GM19395 (cell line): ENCODE measurements around the gene ADGB.
"Not testable (repeated sequence)": the region's sequence is repeated elsewhere in the genome, so short reads cannot be mapped to it uniquely, and the experiment has no call there.

Experiments used
- ATAC-seq: cut with Tn5 transposase; IDR thresholded peaks from one replicate; pipeline ENCODE4 v1.9.1; 2021; ENCODE audit warnings: mild to moderate bottlenecking, moderate library complexity; ENCODE audit not compliant: unreplicated experiment

Gene ADGB

GRCh38 chr6:146598772-146599405 lies at the start of gene ADGB:
TSS of gene ADGB (plus strand) at chr6:146598972. CDS start at chr6:146599041, 69 bp downstream.
- ATAC-seq = no peak

- ATAC-seq = no peak
Measured at GRCh38 chr6:146550911-146551310, 47.9 kb upstream of the ADGB start.

- no peak for ATAC-seq
Measured at GRCh38 chr6:146551545-146551944, 47.2 kb upstream of the ADGB start.

- ATAC-seq = no peak
Measured at GRCh38 chr6:146553377-146554135, 45.2 kb upstream of the ADGB start.

- ATAC-seq = no peak
Measured at GRCh38 chr6:146560607-146561006, 38.2 kb upstream of the ADGB start.

- not testable (repeated sequence) for ATAC-seq
Measured at GRCh38 chr6:146566661-146567060, 32.1 kb upstream of the ADGB start.

- not testable (repeated sequence) for ATAC-seq
Measured at GRCh38 chr6:146568619-146569018, 30.2 kb upstream of the ADGB start.

GRCh38 chr6:146574211-146574610 lies 24.6 kb upstream of the ADGB start:
- ATAC-seq = no peak

- no peak for ATAC-seq
Measured at GRCh38 chr6:146578054-146578453, 20.7 kb upstream of the ADGB start.

GRCh38 chr6:146581968-146582367 lies 16.8 kb upstream of the ADGB start:
- no peak for ATAC-seq

- no peak for ATAC-seq
Measured at GRCh38 chr6:146582857-146583256, 15.9 kb upstream of the ADGB start.

- no peak for ATAC-seq
Measured at GRCh38 chr6:146583966-146584365, 14.8 kb upstream of the ADGB start.

- no peak for ATAC-seq
Measured at GRCh38 chr6:146587459-146587858, 11.3 kb upstream of the ADGB start.

- no peak for ATAC-seq
Measured at GRCh38 chr6:146590492-146590891, 8.3 kb upstream of the ADGB start.

- no peak for ATAC-seq
Measured at GRCh38 chr6:146592451-146592850, 6.3 kb upstream of the ADGB start.

- ATAC-seq = no peak
Measured at GRCh38 chr6:146593986-146594385, 4.8 kb upstream of the ADGB start.

- no peak for ATAC-seq
Measured at GRCh38 chr6:146594495-146594894, 4.3 kb upstream of the ADGB start.

- no peak for ATAC-seq
Measured at GRCh38 chr6:146595972-146596731, 2.6 kb upstream of the ADGB start.

- no peak for ATAC-seq
Measured at GRCh38 chr6:146601352-146601751, 2.6 kb downstream of the ADGB start.

GRCh38 chr6:146602526-146602925 lies 3.8 kb downstream of the ADGB start:
- ATAC-seq = no peak

- ATAC-seq = no peak
Measured at GRCh38 chr6:146613947-146614346, 15.2 kb downstream of the ADGB start.

GRCh38 chr6:146620655-146621054 lies 21.9 kb downstream of the ADGB start:
- ATAC-seq = no peak
